ENCODE measurements around the gene JMJD1C.

JMJD1C gene

DNA sequence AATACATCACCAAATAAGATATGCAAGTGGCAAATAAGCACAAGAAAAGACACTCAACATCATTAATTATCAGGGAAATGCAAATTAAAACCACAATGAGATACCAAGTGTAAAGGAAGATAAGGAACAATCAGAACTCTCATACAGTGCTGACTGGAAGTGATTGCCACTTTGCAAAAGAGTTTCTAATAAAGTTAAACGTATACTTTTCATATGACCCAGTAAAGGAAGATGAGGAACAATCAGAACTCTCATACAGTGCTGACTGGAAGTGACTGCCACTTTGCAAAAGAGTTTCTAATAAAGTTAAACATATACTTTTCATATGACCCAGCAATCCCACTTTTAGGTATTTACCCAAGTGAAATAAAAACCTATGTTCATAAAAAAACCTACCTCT, 12.2 kb upstream of the JMJD1C start:
- no peak for DNase-seq (ENCODE audit: low read depth)

DNA sequence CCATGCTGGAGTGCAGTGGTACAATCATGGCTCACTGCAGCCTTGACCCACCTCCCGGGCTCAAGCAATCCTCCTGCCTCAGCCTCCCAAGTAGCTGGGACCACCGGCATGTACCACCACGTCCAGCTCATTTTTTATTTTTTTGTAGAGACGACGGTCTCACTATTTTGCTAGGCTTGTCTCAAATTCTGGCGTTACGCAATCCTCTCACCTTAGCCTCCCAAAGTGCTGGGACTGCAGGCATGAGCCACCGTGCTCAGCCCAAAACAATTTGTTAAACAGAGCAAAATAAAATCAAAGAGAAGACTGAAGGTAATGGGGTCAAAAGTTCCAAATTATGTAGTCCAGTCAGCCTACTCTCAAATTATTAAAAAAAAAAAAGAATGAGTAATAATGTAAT, 8.7 kb upstream of the JMJD1C start:
- DNase-seq (ENCODE audit: low read depth): no peak

DNA sequence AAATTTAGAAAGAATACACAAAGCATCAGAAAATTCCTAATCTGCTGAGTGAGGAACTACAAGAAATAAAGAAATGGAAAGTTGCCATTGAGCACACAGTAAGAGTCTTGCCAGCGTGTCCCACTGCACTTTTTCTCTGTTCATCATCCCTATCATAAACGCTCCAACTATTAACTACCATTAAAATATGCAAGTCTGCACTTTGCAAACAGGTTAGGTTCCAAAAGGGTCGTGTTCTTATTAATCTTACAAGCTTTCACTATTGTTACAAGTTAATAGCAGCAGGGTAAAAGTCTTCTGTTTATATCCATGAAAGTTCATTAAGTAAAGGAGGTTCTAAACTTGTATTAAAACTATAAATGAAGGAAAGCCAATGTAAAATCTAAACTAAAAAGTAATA, 5.2 kb upstream of the JMJD1C start:
- DNase-seq (ENCODE audit: low read depth): no peak

DNA sequence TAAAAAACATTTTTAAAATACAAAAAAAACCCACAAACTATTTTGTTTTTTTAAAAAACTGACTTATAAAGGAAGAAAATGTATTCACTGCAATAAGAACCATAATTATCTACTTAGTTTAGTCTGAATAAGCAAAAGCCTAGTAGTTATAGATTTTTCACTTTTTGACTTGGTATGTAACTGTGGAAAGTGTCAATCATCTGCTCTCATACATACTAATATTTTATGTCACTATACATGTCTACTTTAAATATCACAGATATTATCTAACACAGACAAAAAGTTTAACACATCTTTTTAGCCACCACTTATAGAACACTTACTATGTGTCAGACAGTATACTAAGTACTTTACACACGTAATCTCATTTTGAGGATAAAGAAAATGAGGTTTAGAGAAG, 3.2 kb upstream of the JMJD1C start:
- no peak for DNase-seq (ENCODE audit: low read depth)

DNA sequence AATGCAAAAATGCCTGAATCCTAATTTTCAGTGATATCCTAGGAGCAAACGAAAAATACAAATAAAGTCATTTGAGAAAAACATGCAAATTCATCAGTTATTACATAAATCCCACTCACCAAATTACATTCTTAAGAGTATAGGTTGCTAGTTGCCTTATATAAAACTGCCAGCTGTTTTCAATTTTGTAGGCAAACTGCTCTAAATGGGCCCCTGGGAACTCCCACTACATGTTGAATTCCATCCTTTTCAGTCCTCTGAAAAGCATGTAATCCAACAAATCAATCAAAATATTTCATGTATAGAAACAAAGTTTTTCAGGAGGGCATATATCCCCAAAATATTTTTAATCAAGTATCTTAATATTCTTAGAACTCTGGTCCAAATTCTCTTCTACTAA, 2.1 kb upstream of the JMJD1C start:
- no peak for DNase-seq (ENCODE audit: low read depth)

DNA sequence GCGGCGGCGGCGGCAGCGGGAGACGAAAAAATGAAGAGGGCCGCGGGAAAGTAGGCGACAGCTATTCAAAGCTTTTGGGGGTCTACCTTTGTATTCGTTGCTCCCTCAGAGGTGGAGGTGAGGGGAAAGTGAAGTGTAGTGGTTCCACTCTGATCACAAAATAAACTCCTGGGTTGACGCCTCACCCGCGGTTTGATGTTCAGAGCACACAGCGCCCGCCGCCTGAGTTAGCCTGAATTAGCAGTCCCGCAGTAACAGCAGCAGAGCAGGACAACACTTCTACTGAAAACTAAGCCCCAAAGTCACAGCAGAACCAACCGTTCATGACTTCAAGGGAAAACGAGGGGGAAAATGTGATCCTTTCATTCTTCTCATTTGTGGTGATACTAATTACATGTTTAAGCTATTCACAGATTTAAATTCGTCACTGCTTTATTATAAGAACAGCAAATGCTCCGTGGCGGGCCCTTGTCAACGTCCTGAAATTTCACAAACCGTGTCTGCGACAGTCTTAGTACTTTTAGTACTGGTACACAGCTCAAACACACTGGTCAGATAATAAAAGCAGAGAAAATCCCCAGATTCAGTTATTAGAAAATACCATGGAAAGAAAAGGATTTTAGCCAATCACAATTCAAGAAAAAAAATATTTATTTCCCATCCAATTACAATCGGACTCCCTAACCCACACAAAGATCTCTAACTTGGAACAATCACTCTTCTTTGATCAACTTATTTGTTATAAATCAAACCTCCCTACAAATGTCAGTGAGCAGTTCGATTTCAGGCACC, 563 bp upstream of the JMJD1C start:
- peak; percentile 9 for DNase-seq (ENCODE audit: low read depth)

DNA sequence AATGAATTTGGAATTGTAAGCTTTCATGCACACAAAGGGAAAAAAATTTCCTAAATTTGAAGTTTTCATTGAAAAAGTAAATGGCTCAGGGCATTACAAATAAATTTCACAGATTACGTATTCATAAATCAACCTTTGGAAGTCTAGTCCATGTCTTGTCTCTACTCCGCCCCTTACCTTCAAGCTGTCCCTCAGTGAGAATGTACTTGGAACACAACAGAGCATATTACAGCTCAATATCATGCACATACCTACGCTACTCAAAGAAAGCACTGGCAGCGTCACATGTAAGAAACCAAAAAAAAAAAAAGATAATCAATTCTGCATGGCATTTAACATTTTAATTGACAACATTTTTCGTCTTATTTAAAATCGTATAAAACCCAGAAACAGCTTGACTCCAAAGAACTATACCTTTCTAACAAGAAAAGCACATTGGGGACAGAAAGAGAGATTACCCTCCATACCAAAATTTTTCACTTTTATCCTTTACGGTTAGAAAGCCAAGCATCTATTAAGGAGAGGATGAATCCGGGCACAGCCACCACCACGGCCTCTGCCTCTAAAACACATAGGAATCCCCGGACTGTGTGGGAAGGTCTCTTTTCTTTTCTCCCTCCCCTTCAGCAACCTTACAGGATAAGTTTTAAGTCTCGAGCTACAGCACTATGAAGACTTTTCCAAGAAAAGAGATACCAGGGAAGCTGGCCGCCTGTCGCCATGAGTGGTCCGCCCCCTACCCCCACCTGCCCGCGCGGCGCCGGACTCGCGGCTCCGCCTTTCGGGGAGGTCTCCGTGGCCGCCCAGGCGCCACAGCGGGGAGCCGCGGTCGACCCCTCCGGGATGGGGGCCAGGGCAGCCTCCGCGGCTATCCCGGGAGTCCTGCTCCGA, 1.1 kb downstream of the JMJD1C start:
- no peak for DNase-seq (ENCODE audit: low read depth)

DNA sequence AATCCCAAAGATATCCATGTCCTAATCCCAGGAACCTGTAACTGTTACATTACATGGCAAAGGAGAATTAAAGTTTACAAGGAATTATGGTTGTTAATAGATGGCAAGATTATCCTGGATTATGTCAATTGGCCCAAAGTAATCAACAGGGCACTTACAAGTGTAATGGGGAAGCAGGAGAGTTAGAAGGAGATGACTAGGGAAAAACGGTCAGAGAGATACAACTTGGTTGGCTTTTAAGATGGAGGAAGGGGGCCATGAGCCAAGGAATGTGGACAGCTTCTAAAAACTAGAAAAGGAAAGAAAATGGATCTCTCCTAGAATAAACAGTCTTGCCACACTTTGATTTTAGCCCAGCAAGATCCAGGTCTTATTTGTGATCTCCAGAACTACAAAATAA, 3.3 kb downstream of the JMJD1C start:
- DNase-seq (ENCODE audit: low read depth): no peak

DNA sequence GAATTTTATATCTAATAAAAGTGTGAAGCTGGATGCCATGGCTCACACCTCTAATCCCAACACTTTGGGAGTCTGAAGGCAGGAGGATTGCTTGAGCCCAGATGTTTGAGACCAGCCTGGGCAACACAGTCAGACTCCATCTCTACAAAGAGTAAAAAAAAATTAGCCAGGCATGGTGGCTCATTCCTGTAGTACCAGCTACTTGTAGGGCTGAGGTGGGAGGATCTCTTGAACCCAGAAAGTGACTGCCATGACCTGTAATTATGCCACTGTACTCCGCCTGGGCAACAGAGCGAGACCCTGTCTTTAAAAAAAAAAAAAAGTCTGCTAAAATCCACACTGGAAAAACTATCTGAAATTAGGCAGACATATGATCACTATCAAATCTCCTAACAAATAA, 7.6 kb downstream of the JMJD1C start:
- DNase-seq (ENCODE audit: low read depth): no peak

DNA sequence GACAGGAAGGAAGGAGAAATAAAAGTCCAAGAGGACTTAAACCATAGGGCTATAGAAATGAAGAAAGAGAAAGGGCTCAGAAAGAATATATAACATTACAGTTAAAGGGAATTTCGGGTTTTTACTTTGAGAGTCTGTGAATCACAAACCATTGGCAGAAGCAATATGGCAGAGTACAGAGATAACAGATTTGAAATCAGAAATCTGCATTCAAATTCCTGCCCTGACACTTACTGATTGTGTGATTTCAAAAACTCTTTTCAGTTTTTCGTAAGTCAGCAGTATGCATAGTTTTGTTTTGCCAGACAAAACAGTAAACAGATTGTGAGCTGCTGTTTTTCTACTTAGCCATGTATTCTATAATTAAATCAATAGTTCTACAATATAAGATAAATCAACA, 8.2 kb downstream of the JMJD1C start:
- DNase-seq (ENCODE audit: low read depth): no peak

DNA sequence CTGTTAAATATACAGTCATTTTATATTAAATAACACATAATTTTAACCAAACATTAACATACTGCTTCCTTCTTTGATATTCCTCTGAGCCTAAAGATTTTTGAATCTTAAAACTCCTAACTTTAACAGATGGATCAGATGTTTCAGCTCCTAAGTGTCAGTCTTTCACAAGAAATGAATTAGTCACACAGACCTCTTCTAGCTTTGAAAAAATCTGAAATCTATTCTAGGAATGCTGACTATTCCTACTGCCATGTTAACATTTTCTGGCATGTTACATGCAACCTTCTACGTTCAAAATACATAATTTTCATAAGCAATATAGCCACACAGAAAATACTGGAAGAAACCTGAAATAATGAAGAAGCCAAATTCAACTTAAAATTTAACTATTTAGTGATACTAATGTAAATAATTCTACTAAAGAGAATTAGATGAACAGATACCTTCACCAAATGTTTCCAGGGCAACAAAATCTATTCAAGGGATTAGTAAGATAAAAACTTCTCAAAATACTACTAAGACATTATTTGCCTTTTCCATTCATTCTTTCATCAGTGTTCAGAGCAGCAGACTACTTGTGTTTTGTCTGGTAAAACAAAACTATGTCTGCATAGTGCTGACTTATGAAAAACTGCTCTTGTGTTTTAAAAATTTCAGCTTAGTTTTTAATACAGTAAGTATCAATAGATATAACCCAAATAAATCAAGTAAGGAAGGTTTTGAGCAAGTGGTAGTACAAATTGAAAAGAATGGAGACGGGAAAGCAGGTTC, 9.2 kb downstream of the JMJD1C start:
- DNase-seq (ENCODE audit: low read depth): no peak

DNA sequence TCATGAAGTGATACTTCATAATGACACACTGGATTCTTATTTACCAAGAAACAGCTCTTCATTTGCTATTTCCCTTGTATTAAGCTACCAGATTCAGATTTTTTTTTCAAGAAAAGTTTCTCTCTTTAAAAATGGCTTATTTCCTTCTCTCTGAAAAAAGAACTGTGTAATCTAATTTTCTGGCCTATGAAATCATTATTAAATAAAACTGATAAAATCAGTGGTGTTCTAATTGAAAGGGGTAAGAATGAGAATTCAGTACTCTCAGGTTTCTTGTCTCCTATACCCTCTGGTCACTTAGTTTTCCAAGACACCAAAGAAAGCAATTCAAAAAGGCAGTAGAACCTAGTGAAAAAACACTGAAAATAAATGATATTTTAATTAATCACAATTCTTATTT, 10.3 kb downstream of the JMJD1C start:
- DNase-seq (ENCODE audit: low read depth): no peak

DNA sequence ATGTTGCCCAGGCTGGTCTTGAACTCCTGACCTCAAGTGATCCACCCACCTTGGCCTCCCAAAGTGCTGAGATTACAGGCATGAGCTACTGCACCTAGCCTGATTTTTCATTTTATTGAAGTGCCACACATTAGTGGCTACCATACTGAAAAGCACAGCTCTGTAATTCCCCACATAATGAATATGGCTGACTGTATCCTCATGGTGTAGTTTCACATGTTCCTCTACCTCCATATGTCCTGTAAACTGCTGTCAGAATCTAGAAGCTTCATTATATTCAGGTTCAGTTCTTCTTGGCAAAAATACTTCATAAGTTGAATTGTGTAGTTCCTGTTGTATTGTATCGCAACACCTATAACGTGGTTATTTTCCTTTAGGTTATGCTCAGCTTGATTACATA, 11.1 kb downstream of the JMJD1C start:
- DNase-seq (ENCODE audit: low read depth): no peak

DNA sequence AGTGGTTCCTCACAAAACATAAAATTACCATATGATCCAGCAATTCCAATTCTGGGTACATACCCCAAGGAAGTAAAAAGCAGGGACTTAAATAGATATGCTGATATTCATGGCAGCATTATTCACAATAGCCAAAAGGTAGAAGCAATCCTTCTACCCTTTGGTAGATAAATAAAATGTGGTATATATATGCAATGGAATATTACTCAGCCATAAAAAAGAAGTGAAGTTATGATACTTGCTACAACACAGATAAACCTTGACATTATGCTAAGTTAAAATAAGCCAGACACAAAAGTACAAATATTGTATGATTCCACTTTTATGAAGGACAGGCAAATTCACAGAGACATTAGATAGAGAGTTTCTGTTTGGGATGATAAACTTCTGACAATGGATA, 13.3 kb downstream of the JMJD1C start:
- DNase-seq (ENCODE audit: low read depth): no peak

DNA sequence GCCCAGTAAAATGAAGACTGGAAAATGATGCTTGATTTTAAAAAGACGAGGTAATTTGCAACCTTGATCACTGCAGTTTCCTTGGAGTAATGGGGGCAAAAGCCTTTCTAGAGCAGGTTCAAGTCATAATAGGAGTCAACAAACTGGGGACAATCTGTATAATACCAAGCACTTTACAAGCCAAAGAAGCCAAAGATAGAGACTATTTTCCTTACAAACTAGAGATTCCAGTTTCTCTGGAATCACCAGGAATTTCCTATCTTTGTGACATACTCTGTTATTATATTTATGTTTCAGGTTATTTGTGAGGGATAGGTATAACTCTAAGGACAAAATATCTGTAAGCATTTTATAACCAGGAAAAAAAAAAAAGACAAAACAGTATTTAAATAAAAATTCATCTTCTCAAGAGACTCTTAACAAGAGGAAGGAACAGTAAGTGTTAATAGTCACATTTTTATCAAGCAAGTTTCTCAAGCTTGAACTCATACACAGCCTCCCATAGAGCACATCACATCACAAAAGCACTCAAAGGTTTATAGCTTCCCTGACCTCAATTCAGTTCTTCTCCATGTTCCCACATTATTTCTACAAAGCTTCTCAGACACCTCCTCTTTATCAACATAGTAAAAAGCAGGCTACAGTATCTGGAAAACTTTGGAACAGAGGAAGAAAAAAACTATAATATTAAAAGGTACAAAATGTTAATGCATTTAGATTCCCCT, 18.9 kb downstream of the JMJD1C start:
- DNase-seq (ENCODE audit: low read depth): no peak

DNA sequence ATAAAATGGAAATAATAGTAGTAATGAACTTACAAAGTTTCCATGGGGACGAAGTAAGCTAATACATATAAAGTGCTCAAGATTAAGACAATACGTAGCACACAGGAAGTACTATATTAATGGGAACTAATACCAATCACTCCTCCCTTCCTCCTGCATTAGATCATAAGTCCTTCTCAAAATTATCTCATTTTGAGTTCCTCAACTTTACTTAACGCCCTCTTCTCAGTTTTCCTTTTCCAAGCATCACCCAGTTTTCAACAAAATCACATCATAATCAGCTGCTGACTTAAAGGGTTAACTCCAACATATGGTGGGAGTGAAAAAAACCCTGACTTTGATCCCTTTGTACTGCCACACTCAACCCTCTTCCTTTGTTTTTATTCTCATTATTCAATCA, 24.4 kb downstream of the JMJD1C start:
- no peak for DNase-seq (ENCODE audit: low read depth)

DNA sequence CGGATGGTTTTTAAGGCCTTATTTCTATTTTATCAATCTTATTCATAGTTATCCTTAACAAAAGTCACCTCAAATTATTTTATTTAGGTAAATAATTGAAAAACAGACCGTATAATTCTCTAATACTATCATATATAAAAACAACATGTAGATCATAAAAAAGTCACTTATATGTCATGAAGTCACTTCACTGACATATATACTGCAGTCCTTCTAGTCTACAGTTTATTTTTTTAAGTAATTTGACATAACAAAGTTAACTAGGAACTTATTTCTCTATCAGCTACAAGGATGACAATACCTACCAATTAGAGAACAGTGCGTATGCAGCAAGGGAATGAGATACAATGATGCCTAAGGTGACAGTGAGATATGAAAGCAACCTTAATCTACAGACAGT, 26.2 kb downstream of the JMJD1C start:
- DNase-seq (ENCODE audit: low read depth): no peak

DNA sequence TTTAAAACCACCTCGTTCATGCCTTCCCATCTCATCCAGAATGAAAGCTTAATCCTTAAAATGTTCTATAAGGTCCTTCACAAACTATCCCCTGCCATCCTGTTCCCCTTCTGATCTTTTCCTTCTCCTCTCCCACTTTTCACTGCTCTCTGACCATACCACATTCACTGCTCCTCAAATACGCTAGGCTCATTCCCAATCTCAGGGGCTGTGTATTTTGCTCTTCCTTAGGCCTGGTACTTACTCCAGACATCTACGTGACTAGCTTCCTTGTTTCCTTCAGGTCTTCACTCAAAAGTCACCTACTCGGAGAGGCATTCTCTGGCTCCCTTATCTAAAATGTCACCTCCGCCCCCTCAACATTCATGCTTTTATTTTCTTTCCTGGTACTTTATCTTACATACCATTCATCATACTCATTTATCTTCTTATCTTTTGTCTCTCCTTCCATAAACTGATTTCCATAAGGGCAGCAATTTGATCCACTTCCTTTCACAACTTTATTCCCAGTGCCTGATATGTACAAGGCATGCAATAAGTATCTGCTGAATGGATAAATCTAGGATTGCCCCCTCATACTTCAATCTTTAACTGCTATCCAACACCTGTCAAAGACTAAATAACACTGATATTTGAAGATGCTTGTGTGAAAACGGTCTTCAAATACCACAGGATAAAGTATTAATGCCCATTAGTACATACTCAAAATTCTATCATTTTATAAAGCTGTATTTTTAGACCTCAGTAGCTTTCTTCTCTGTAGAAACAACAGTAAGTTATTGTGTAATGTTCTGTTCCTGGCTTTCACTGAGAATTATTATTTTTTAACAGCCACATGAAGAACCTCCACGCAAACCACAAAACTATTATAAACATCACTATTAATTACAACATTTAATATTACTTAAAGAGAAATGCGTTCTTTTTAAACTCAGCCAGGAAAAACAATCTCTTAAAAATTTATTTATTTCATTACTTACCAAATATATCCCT, 27.0 kb downstream of the JMJD1C start:
- no peak for DNase-seq (ENCODE audit: low read depth)

DNA sequence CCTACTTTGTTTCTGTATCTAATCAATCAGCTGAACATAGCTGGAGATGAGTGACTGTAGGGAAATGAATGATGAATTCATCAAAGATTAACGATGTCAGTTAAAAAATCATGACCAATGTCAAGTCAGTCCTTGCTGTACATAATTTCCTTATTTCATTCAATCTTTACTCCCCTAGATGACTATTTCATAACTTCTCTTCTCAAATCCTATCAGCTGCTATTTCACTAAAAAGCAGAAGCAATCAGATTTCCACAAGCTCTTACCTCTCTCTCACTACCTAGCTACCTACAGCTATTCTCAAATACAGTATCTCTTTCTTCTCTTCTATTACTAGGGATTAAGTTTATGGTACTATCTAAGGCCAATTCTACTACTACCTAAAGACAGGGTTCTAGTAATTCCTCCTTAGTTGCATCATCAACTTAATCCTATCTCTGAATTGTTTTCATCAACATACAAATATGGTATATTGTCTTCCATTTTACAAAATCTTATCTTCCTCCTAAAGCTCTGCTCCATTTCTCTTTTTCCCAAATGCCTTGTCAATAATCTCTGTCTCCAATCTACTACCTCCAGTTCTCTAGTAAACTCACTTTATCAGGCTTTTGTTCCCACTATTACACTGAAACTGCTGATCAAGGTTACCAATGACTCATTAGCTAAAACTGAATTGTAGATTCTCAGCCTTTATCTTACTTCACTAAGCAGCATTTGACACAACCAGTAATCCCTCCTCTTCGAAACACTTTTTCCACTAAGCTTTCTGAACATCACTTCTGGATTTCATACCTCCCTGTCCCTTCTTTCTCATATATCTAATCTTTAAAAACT, 28.4 kb downstream of the JMJD1C start:
- DNase-seq (ENCODE audit: low read depth): no peak

DNA sequence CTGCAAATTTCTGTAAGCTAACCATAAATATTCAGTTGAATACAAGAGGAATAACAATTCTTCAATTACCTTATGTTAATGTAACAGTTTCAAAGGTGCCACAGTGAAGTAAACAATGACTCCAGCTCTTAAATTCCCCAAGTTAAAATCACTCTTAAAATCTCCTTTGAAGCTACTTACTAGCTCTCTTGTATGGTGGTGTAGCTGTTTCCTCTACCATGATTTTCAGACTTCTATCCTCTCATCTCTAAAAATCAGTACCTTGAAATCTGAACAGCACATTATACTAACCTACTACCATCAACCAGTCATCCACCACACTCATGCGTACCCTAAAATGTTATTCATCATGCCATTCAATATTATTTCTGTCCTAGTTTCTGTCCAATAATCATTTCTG, 29.6 kb downstream of the JMJD1C start:
- no peak for DNase-seq (ENCODE audit: low read depth)

Measured in stimulated activated CD8-positive, alpha-beta memory T cell treated with anti-CD3 and anti-CD28 coated beads, Interleukin-4, amount 100 ng/mL, for 24 hours (primary cell).